Testis (tissue), 3 donors: ENCODE measurements around the gene GOLGA6L2. TPM values are rescaled to one million over a fixed set of nuclear protein-coding genes. Genes with fewer than 3 reads are reported as not detected.

Experiments
- DNase-seq: peaks from one replicate; pipeline ENCODE4 v3.0.0-alpha.2; 2019
- H3K27ac ChIP-seq, 2 donors: fragments of 200-600 bp; sonication (generic); one replicate each; pipeline ENCODE4 v1.5.1; 2019
- H3K27me3 ChIP-seq: fragments of 200-600 bp; sonication (generic); one replicate; pipeline ENCODE4 v1.5.1; 2019
- H3K36me3 ChIP-seq: fragments of 200-600 bp; sonication (generic); one replicate; pipeline ENCODE4 v1.5.1; 2017; ENCODE audit warnings: low read depth; ENCODE audit errors: missing control alignments
- H3K4me1 ChIP-seq: fragments of 200-600 bp; sonication (generic); one replicate; pipeline ENCODE4 v1.5.1; 2019
- H3K4me3 ChIP-seq, 2 donors: fragments of 200-600 bp; sonication (generic); one replicate each; pipeline ENCODE4 v1.5.1; 2017 to 2019
- H3K9me3 ChIP-seq: fragments of 200-600 bp; sonication (generic); one replicate; pipeline ENCODE4 v1.5.1; 2017
- CTCF ChIP-seq, 3 experiments: fragments of 450-650 bp in 2 of 3; fragments of 200-600 bp in 1 of 3; sonication (generic) in 1 of 3; IDR thresholded peaks; one replicate each; pipeline ENCODE4 v1.5.1; 2016 to 2019; ENCODE audit warnings: antibody characterized with exemption in 3 of 3, mild to moderate bottlenecking in 2 of 3, moderate library complexity in 1 of 3
- POLR2A ChIP-seq: fragments of 450-650 bp; IDR thresholded peaks from one replicate; pipeline ENCODE4 v1.6.1; 2017; ENCODE audit warnings: antibody characterized with exemption, mild to moderate bottlenecking, moderate library complexity
- WGBS, 2 donors: methylation state at CpG; one replicate each; pipeline ENCODE4 v1.1.5; 2018; 5-methylcytosine and 5-hydroxymethylcytosine counted together
- intact Hi-C: fragments of 100-400 bp; cut with DNase I; formaldehyde crosslinking; loops from one replicate; pipeline ENCODE4 v1.15.1; 2023; ENCODE audit warnings: low total_unique reads
- polyA plus RNA-seq: library from polyadenylated mRNA; stranded (reverse); fragments of 350-450 nt; fragmentation: Illumina TruSeq; extraction: RNeasy Lipid Tissue Mini Kit (QIAGEN cat#74804); gene quantifications from one replicate; pipeline ENCODE4 v1.2.3, GENCODE V29; 2014; ENCODE audit warnings: low read depth, low replicate concordance; ENCODE audit not compliant: insufficient read depth
- total RNA-seq, 2 donors: library from RNA; depleted of rRNA; stranded (reverse); fragments of >200 nt; gene quantifications; one replicate each; pipeline ENCODE4 v1.2.3, GENCODE V29; 2016

GOLGA6L2 gene
- total and polyA plus RNA-seq, 3 donors from 2014 or later = 4.2 to 32.0 (median 14.6) TPM

- no peaks in the 10 kb centered on the region for H3K9me3 ChIP-seq
- intact Hi-C loops = no loop called here
- no peak overlapping the region for H3K27ac ChIP-seq
- H3K4me3 ChIP-seq = no peak overlapping the region
- no peaks in the 10 kb centered on the region for H3K4me1 ChIP-seq
- WGBS, 2 donors = 88 to 94% methylated on average over 1 of the region's 1 CpG
- DNase-seq = no peak
- no peaks in the 10 kb centered on the region for H3K27me3 ChIP-seq
- no peaks in the 10 kb centered on the region for H3K36me3 ChIP-seq
- TF ChIP-seq CTCF (IDR thresholded peaks at IDR 0.05) = no peak
- no peak for TF ChIP-seq POLR2A
Measured at GRCh38 chr15:23482228-23482627, 35.2 kb upstream of the GOLGA6L2 start.

- no peak overlapping the region for H3K27ac ChIP-seq
- intact Hi-C loops = no loop called here
- no peaks in the 10 kb centered on the region for H3K9me3 ChIP-seq
- no peak overlapping the region for H3K4me3 ChIP-seq
- H3K36me3 ChIP-seq = no peaks in the 10 kb centered on the region
- no peaks in the 10 kb centered on the region for H3K27me3 ChIP-seq
- 60 to 79% methylated on average over 6 of the region's 6 CpGs for WGBS, 2 donors
- no peak for TF ChIP-seq POLR2A
- no peak for TF ChIP-seq CTCF (IDR thresholded peaks at IDR 0.05)
- no peaks in the 10 kb centered on the region for H3K4me1 ChIP-seq
- no peak for DNase-seq
Measured at GRCh38 chr15:23477920-23478319, 30.9 kb upstream of the GOLGA6L2 start.

- TF ChIP-seq CTCF (IDR thresholded peaks at IDR 0.05) (no peak), POLR2A (no peak)
- 78 to 85% methylated on average over 3 of the region's 3 CpGs for WGBS, 2 donors
- no peak overlapping the region for H3K4me3 ChIP-seq
- no peak overlapping the region for H3K27ac ChIP-seq
- H3K27me3 ChIP-seq = no peaks in the 10 kb centered on the region
- no peak for DNase-seq
- no peaks in the 10 kb centered on the region for H3K9me3 ChIP-seq
- no peaks in the 10 kb centered on the region for H3K36me3 ChIP-seq
- no peaks in the 10 kb centered on the region for H3K4me1 ChIP-seq
- intact Hi-C loops = no loop called here
Measured at GRCh38 chr15:23472678-23473077, 25.6 kb upstream of the GOLGA6L2 start.

- no peak overlapping the region for H3K27ac ChIP-seq
- H3K4me3 ChIP-seq = no peak overlapping the region
- intact Hi-C loops = no loop called here
- WGBS, 2 donors = 67 to 71% methylated on average over 1 of the region's 1 CpG
- H3K27me3 ChIP-seq = no peaks in the 10 kb centered on the region
- H3K36me3 ChIP-seq = no peaks in the 10 kb centered on the region
- H3K9me3 ChIP-seq = no peaks in the 10 kb centered on the region
- H3K4me1 ChIP-seq = no peaks in the 10 kb centered on the region
- TF ChIP-seq CTCF (IDR thresholded peaks at IDR 0.05) = no peak
- TF ChIP-seq POLR2A = no peak
- DNase-seq = no peak
Measured at GRCh38 chr15:23472033-23472432, 25.0 kb upstream of the GOLGA6L2 start.

- Histone ChIP-seq H3K36me3 (no peaks in the 10 kb centered on the region), H3K9me3 (no peaks in the 10 kb centered on the region), H3K4me1 (no peaks in the 10 kb centered on the region), H3K4me3 (peak overlapping the region in 1 of 2 donors; percentile 26), H3K27me3 (no peaks in the 10 kb centered on the region), H3K27ac (no peak overlapping the region)
- intact Hi-C loops = no loop called here
- WGBS, 2 donors = 71 to 77% methylated on average over 3 of the region's 3 CpGs
- TF ChIP-seq CTCF (IDR thresholded peaks at IDR 0.05) (peak in 2 of 3 experiments; percentile 37 to 45), POLR2A (no peak)
- DNase-seq = no peak
Measured at GRCh38 chr15:23467110-23467600, 20.1 kb upstream of the GOLGA6L2 start.
